ENCODE measurements around the gene FLRT2. TPM values are rescaled to one million over a fixed set of nuclear protein-coding genes. Genes with fewer than 3 reads are reported as not detected.

The FLRT2 gene
- total RNA-seq, 4 donors from 2014 or later, result 2.5 to 13.0 (median 7.9) TPM

DNA sequence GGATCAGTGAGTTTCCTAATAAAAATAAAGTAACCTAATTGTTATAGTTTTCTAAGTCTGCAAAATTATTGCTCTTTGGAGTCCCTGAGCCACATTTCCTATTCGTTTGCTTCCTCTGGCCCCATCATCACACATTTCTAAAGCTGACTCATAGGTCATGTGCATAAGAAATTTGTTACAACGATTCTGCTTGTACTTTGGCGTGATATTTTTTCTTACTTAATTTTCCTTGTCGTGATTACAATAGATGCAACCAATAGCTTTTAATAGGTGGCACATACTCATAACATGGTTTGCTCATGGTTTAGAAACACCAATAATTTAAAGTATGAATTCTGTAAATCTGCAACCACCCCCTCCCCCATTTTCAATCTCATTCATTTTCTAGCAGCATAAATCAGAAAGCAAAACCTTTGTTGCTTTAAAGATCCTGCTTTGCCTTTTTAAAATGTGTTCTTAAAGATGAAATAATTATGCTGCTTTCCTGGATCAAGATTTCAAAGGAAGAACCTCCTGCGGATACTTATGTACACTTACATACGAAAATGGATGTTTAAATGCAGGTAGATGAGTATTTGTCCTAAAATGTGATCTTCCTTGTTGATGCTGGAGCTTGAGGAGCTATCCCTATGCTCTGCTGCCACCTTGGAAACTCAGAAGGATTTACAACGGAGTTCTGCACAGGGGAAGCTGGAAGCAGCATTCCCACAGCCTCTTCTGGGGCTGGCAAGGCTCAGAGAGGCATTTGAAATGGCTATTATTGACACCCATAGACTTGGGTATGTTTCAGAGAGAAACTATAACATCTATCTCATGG, 1.7 kb upstream of the FLRT2 start:
- H3K27me3 ChIP-seq, result peaks cover 0 to 62% (median 10%) of the 10 kb centered on the region in 4 donors
- peak overlapping the region; percentile 59 to 70 (median 60) for H3K4me3 ChIP-seq
- no peak for TF ChIP-seq POLR2A (IDR thresholded peaks at IDR 0.05; ENCODE audit: low read depth)
- TF ChIP-seq CTCF (IDR thresholded peaks at IDR 0.05), result peak; percentile 33 to 37 (median 36)
- WGBS, result 18% methylated on average over 7 of the region's 7 CpGs
- peak overlapping the region; percentile 62 to 75 (median 70) for H3K27ac ChIP-seq (replicated peaks in 1 of 4)
- no peaks in the 10 kb centered on the region for H3K9me3 ChIP-seq
- H3K4me1 ChIP-seq, result peaks cover 19 to 50% (median 49%) of the 10 kb centered on the region in 4 donors
- no peaks in the 10 kb centered on the region for H3K36me3 ChIP-seq
- DNase-seq (ENCODE audit: extremely low spot score), result no peak
- intact Hi-C loops (cut with DNase I), result no loop called here

DNA sequence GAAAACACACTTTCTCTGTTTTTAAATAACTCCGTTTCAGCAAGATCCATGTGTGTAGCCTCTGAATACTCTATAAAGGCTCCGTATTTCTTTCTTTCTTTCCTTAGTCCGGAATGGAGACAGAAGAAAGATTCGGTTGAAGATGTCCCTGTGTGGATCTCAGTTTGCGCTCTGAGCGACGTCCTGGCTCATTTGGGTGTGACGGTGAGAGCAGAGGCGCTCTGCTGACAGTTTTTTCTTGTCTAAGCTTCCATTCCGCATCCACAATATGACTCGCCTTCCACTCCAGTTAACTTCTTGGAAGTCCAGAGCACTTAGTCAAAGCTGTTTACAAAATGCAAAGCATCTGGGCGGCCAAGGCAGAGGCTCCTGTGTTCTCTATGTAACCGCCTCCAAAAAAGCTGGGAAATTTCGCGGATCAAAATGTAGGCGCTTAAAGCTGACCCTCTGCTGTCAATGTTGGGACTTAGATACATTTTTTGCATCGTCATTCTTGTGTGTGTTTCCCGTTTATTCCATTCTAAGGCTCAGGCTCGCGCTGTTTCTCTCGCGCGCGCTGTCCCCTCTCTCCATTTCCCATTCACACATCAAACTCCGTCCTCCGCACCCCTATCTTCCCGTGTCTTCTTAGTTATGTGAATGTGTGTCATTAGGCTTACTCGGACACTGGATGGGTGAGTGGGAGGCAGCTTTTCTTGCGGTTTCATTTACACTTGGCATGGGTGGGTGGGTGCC, 880 bp upstream of the FLRT2 start:
- WGBS, result 5% methylated on average over 29 of the region's 29 CpGs
- no peak for DNase-seq (ENCODE audit: extremely low spot score)
- Histone ChIP-seq H3K4me1 (peaks cover 19 to 58% (median 56%) of the 10 kb centered on the region in 4 donors), H3K36me3 (no peaks in the 10 kb centered on the region), H3K27me3 (peaks cover 0 to 69% (median 14%) of the 10 kb centered on the region in 4 donors), H3K9me3 (no peaks in the 10 kb centered on the region), H3K27ac (replicated peaks in 1 of 4) (peak overlapping the region; percentile 62 to 75 (median 70)), H3K4me3 (peak overlapping the region; percentile 59 to 70 (median 60))
- intact Hi-C loops (cut with DNase I), result no loop called here
- no peak for TF ChIP-seq POLR2AphosphoS5 (IDR thresholded peaks at IDR 0.05)
- TF ChIP-seq EP300 (IDR thresholded peaks at IDR 0.05), result no peak
- no peak for TF ChIP-seq CTCF (IDR thresholded peaks at IDR 0.05)
- TF ChIP-seq POLR2A (IDR thresholded peaks at IDR 0.05; ENCODE audit: low read depth), result no peak

GRCh38 chr14:85530626-85531025, 682 bp downstream of the FLRT2 start:
- Histone ChIP-seq H3K27me3 (peaks cover 0 to 74% (median 16%) of the 10 kb centered on the region in 4 donors), H3K9me3 (no peaks in the 10 kb centered on the region), H3K36me3 (no peaks in the 10 kb centered on the region), H3K27ac (replicated peaks in 1 of 4) (peak overlapping the region; percentile 62 to 75 (median 70)), H3K4me3 (peak overlapping the region; percentile 59 to 70 (median 60)), H3K4me1 (peaks cover 19 to 63% (median 57%) of the 10 kb centered on the region in 4 donors)
- intact Hi-C loops (cut with DNase I), result no loop called here
- TF ChIP-seq POLR2AphosphoS5 (IDR thresholded peaks at IDR 0.05) (no peak), CTCF (IDR thresholded peaks at IDR 0.05) (no peak), EP300 (IDR thresholded peaks at IDR 0.05) (no peak), POLR2A (IDR thresholded peaks at IDR 0.05; ENCODE audit: low read depth) (no peak)
- whole genome bisulfite sequencing, result 0% methylated on average over 7 of the region's 7 CpGs
- no peak for DNase-seq (ENCODE audit: extremely low spot score)

DNA sequence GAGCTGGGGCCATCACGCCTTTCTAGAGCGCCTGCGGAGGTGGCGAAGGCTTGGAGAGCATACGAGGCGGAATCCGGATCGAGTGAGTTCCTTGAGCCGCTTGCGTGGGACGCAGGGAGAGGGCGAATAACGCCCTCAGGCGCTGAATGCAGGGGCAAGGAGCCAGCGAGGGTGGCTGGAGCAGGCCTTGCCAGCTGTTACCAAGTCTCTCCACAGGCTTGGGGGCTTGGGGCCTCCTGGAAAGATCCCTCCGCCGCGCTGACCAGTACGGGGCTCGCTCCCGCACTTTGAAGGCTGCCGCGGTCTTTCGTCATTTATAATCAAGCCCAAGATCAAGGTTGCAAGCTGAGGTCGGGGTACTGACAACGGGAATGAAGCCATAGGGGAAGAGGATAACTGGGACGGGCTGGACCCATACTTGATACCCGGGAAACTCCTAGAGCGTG, 1.2 kb downstream of the FLRT2 start:
- no peaks in the 10 kb centered on the region for H3K9me3 ChIP-seq
- WGBS, result 0% methylated on average over 22 of the region's 29 CpGs
- H3K4me1 ChIP-seq, result peaks cover 19 to 63% (median 57%) of the 10 kb centered on the region in 4 donors
- no peaks in the 10 kb centered on the region for H3K36me3 ChIP-seq
- H3K27me3 ChIP-seq, result peaks cover 0 to 73% (median 16%) of the 10 kb centered on the region in 4 donors
- peak overlapping the region; percentile 59 to 70 (median 60) for H3K4me3 ChIP-seq
- H3K27ac ChIP-seq (replicated peaks in 1 of 4), result peak overlapping the region; percentile 62 to 75 (median 70)
- no peak for TF ChIP-seq CTCF (IDR thresholded peaks at IDR 0.05)
- TF ChIP-seq POLR2A (IDR thresholded peaks at IDR 0.05; ENCODE audit: low read depth), result no peak
- peak in 1 of 2 donors; percentile 5 for TF ChIP-seq POLR2AphosphoS5 (IDR thresholded peaks at IDR 0.05)
- TF ChIP-seq EP300 (IDR thresholded peaks at IDR 0.05), result no peak
- intact Hi-C loops (cut with DNase I), result no loop called here
- no peak for DNase-seq (ENCODE audit: extremely low spot score)
